ENCODE measurements around the gene FTCDNL1.

Gene FTCDNL1

GRCh38 chr2:199734651-199735050, 116.3 kb downstream of the FTCDNL1 start:
- H3K9me3 ChIP-seq (ENCODE audit: control extremely low read depth in 1 of 5, control insufficient read depth in 4 of 5, insufficient read depth in 2 of 5, low read depth in 1 of 5, low read length in 4 of 5), result no peaks in the 10 kb centered on the region
- ChIA-PET CTCF (interaction anchor here (1.3 to 1.5 kb wide), 3 partner anchors 9 to 29 kb away, joined by 4 read pairs; no protein-coding TSS in a partner anchor), POLR2A (no interaction called here)
- no peak for DNase-seq
- WGBS (ENCODE audit: insufficient coverage), result no CpG with 5 or more reads among the region's 1 CpG
- H3K4me3 ChIP-seq (ENCODE audit: control insufficient read depth in 1 of 7, extremely low read depth in 1 of 7, insufficient read depth in 4 of 7, low read depth in 2 of 7, low read length in 6 of 7), result no peak overlapping the region
- H3K36me3 ChIP-seq (ENCODE audit: control insufficient read depth in 4 of 4, insufficient read depth in 4 of 4, low read length in 3 of 4), result peaks cover 0 to 3% (median 0%) of the 10 kb centered on the region in 4 experiments
- no peaks in the 10 kb centered on the region for H3K27me3 ChIP-seq (replicated peaks in 2 of 5; ENCODE audit: control insufficient read depth in 4 of 5, insufficient read depth in 5 of 5, low read length in 4 of 5)
- H3K4me1 ChIP-seq (ENCODE audit: control extremely low read depth in 1 of 4, control insufficient read depth in 4 of 4, insufficient read depth in 4 of 4, low read length in 3 of 4), result peaks cover 20 to 30% (median 22%) of the 10 kb centered on the region in 4 experiments
- H3K27ac ChIP-seq (ENCODE audit: insufficient read depth in 1 of 2, low read depth in 1 of 2, low read length in 2 of 2, poor library complexity in 1 of 2, severe bottlenecking in 2 of 2), result no peak overlapping the region

- no peaks in the 10 kb centered on the region for H3K27me3 ChIP-seq (replicated peaks in 2 of 5; ENCODE audit: control insufficient read depth in 4 of 5, insufficient read depth in 5 of 5, low read length in 4 of 5)
- ChIA-PET POLR2A (no interaction called here), CTCF (interaction anchor here (1.3 kb wide), 1 partner anchor 29 kb away, joined by 4 read pairs; no protein-coding TSS in a partner anchor)
- H3K4me1 ChIP-seq (ENCODE audit: control extremely low read depth in 1 of 4, control insufficient read depth in 4 of 4, insufficient read depth in 4 of 4, low read length in 3 of 4), result peaks cover 13 to 24% (median 16%) of the 10 kb centered on the region in 4 experiments
- no peaks in the 10 kb centered on the region for H3K9me3 ChIP-seq (ENCODE audit: control extremely low read depth in 1 of 5, control insufficient read depth in 4 of 5, insufficient read depth in 2 of 5, low read depth in 1 of 5, low read length in 4 of 5)
- H3K4me3 ChIP-seq (ENCODE audit: control insufficient read depth in 1 of 7, extremely low read depth in 1 of 7, insufficient read depth in 4 of 7, low read depth in 2 of 7, low read length in 6 of 7), result no peak overlapping the region
- no peak overlapping the region for H3K27ac ChIP-seq (ENCODE audit: insufficient read depth in 1 of 2, low read depth in 1 of 2, low read length in 2 of 2, poor library complexity in 1 of 2, severe bottlenecking in 2 of 2)
- 86% methylated on average over 1 of the region's 2 CpGs for WGBS (ENCODE audit: insufficient coverage)
- no peak for DNase-seq
- H3K36me3 ChIP-seq (ENCODE audit: control insufficient read depth in 4 of 4, insufficient read depth in 4 of 4, low read length in 3 of 4), result peaks cover 0 to 3% (median 0%) of the 10 kb centered on the region in 4 experiments
Measured at GRCh38 chr2:199734011-199734410, 117.0 kb downstream of the FTCDNL1 start.

GRCh38 chr2:199727801-199728200, 123.2 kb downstream of the FTCDNL1 start:
- Histone ChIP-seq H3K27ac (ENCODE audit: insufficient read depth in 1 of 2, low read depth in 1 of 2, low read length in 2 of 2, poor library complexity in 1 of 2, severe bottlenecking in 2 of 2) (no peak overlapping the region), H3K36me3 (ENCODE audit: control insufficient read depth in 4 of 4, insufficient read depth in 4 of 4, low read length in 3 of 4) (no peaks in the 10 kb centered on the region), H3K27me3 (replicated peaks in 2 of 5; ENCODE audit: control insufficient read depth in 4 of 5, insufficient read depth in 5 of 5, low read length in 4 of 5) (no peaks in the 10 kb centered on the region), H3K9me3 (ENCODE audit: control extremely low read depth in 1 of 5, control insufficient read depth in 4 of 5, insufficient read depth in 2 of 5, low read depth in 1 of 5, low read length in 4 of 5) (peaks cover 0 to 4% (median 0%) of the 10 kb centered on the region in 5 experiments), H3K4me1 (ENCODE audit: control extremely low read depth in 1 of 4, control insufficient read depth in 4 of 4, insufficient read depth in 4 of 4, low read length in 3 of 4) (no peaks in the 10 kb centered on the region), H3K4me3 (ENCODE audit: control insufficient read depth in 1 of 7, extremely low read depth in 1 of 7, insufficient read depth in 4 of 7, low read depth in 2 of 7, low read length in 6 of 7) (no peak overlapping the region)
- 78% methylated on average over 1 of the region's 2 CpGs for WGBS (ENCODE audit: insufficient coverage)
- POLR2A ChIA-PET, result no interaction called here
- CTCF ChIA-PET, result interaction anchor here (3.0 kb wide), 1 partner anchor 11 kb away, joined by 21 read pairs; no protein-coding TSS in a partner anchor
- DNase-seq, result no peak

DNA sequence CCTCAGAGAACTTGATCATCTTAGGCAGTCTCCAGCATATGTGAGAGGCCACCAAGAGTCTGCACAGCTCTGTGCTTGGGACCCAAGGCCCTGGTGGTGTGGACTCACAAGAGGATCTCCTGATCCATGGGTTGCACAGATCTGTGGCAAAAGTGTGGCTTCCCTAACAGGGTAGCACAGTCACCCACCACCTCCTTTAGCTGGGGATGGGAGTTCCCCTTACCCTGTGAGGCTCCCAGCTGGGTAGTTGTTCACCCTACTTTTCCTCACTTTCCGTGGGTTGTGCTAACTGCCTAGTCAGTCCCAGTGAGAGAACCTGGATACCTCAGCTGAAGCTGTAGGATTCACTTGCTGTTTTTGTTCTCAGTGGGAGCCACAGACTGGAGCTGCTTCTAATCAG, 123.7 kb downstream of the FTCDNL1 start:
- Histone ChIP-seq H3K36me3 (ENCODE audit: control insufficient read depth in 4 of 4, insufficient read depth in 4 of 4, low read length in 3 of 4) (no peaks in the 10 kb centered on the region), H3K4me1 (ENCODE audit: control extremely low read depth in 1 of 4, control insufficient read depth in 4 of 4, insufficient read depth in 4 of 4, low read length in 3 of 4) (no peaks in the 10 kb centered on the region), H3K4me3 (ENCODE audit: control insufficient read depth in 1 of 7, extremely low read depth in 1 of 7, insufficient read depth in 4 of 7, low read depth in 2 of 7, low read length in 6 of 7) (no peak overlapping the region), H3K27me3 (replicated peaks in 2 of 5; ENCODE audit: control insufficient read depth in 4 of 5, insufficient read depth in 5 of 5, low read length in 4 of 5) (no peaks in the 10 kb centered on the region), H3K9me3 (ENCODE audit: control extremely low read depth in 1 of 5, control insufficient read depth in 4 of 5, insufficient read depth in 2 of 5, low read depth in 1 of 5, low read length in 4 of 5) (peaks cover 0 to 4% (median 0%) of the 10 kb centered on the region in 5 experiments), H3K27ac (ENCODE audit: insufficient read depth in 1 of 2, low read depth in 1 of 2, low read length in 2 of 2, poor library complexity in 1 of 2, severe bottlenecking in 2 of 2) (no peak overlapping the region)
- DNase-seq, result peak in 1 of 3 donors; percentile 18
- CTCF ChIA-PET, result interaction anchor here (3.0 kb wide), 1 partner anchor 11 kb away, joined by 21 read pairs; no protein-coding TSS in a partner anchor
- POLR2A ChIA-PET, result no interaction called here
- WGBS (ENCODE audit: insufficient coverage), result 100% methylated on average over 1 of the region's 1 CpG

GRCh38 chr2:199718074-199718473, 132.9 kb downstream of the FTCDNL1 start:
- ChIA-PET CTCF (no interaction called here), POLR2A (no interaction called here)
- Histone ChIP-seq H3K36me3 (ENCODE audit: control insufficient read depth in 4 of 4, insufficient read depth in 4 of 4, low read length in 3 of 4) (no peaks in the 10 kb centered on the region), H3K9me3 (ENCODE audit: control extremely low read depth in 1 of 5, control insufficient read depth in 4 of 5, insufficient read depth in 2 of 5, low read depth in 1 of 5, low read length in 4 of 5) (peaks cover 0 to 4% (median 0%) of the 10 kb centered on the region in 5 experiments), H3K27me3 (replicated peaks in 2 of 5; ENCODE audit: control insufficient read depth in 4 of 5, insufficient read depth in 5 of 5, low read length in 4 of 5) (no peaks in the 10 kb centered on the region), H3K4me1 (ENCODE audit: control extremely low read depth in 1 of 4, control insufficient read depth in 4 of 4, insufficient read depth in 4 of 4, low read length in 3 of 4) (peaks cover 0 to 10% (median 5%) of the 10 kb centered on the region in 4 experiments), H3K27ac (ENCODE audit: insufficient read depth in 1 of 2, low read depth in 1 of 2, low read length in 2 of 2, poor library complexity in 1 of 2, severe bottlenecking in 2 of 2) (no peak overlapping the region), H3K4me3 (ENCODE audit: control insufficient read depth in 1 of 7, extremely low read depth in 1 of 7, insufficient read depth in 4 of 7, low read depth in 2 of 7, low read length in 6 of 7) (no peak overlapping the region)
- DNase-seq, result no peak
- WGBS (ENCODE audit: insufficient coverage), result 100% methylated on average over 1 of the region's 4 CpGs

DNA sequence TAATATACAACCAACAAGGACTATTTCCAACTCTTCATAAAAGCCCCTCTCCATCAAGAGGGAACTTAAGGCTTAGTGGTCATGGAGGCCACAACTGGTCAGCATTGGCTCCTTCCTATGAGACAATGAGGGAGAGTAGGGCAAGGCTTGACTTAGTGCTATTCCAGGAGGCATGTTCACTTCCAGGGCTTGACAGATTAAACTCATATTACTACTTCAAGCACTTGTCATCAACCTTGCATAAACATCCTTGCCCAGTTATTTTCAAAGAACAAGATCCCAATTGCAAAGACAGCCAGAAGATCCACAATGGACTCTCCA, 133.4 kb downstream of the FTCDNL1 start:
- no peaks in the 10 kb centered on the region for H3K27me3 ChIP-seq (replicated peaks in 2 of 5; ENCODE audit: control insufficient read depth in 4 of 5, insufficient read depth in 5 of 5, low read length in 4 of 5)
- H3K4me3 ChIP-seq (ENCODE audit: control insufficient read depth in 1 of 7, extremely low read depth in 1 of 7, insufficient read depth in 4 of 7, low read depth in 2 of 7, low read length in 6 of 7), result no peak overlapping the region
- H3K4me1 ChIP-seq (ENCODE audit: control extremely low read depth in 1 of 4, control insufficient read depth in 4 of 4, insufficient read depth in 4 of 4, low read length in 3 of 4), result peaks cover 0 to 10% (median 5%) of the 10 kb centered on the region in 4 experiments
- no peaks in the 10 kb centered on the region for H3K36me3 ChIP-seq (ENCODE audit: control insufficient read depth in 4 of 4, insufficient read depth in 4 of 4, low read length in 3 of 4)
- no peak overlapping the region for H3K27ac ChIP-seq (ENCODE audit: insufficient read depth in 1 of 2, low read depth in 1 of 2, low read length in 2 of 2, poor library complexity in 1 of 2, severe bottlenecking in 2 of 2)
- no peak for DNase-seq
- H3K9me3 ChIP-seq (ENCODE audit: control extremely low read depth in 1 of 5, control insufficient read depth in 4 of 5, insufficient read depth in 2 of 5, low read depth in 1 of 5, low read length in 4 of 5), result peaks cover 0 to 4% (median 0%) of the 10 kb centered on the region in 5 experiments
- CTCF ChIA-PET, result no interaction called here
- POLR2A ChIA-PET, result no interaction called here

DNA sequence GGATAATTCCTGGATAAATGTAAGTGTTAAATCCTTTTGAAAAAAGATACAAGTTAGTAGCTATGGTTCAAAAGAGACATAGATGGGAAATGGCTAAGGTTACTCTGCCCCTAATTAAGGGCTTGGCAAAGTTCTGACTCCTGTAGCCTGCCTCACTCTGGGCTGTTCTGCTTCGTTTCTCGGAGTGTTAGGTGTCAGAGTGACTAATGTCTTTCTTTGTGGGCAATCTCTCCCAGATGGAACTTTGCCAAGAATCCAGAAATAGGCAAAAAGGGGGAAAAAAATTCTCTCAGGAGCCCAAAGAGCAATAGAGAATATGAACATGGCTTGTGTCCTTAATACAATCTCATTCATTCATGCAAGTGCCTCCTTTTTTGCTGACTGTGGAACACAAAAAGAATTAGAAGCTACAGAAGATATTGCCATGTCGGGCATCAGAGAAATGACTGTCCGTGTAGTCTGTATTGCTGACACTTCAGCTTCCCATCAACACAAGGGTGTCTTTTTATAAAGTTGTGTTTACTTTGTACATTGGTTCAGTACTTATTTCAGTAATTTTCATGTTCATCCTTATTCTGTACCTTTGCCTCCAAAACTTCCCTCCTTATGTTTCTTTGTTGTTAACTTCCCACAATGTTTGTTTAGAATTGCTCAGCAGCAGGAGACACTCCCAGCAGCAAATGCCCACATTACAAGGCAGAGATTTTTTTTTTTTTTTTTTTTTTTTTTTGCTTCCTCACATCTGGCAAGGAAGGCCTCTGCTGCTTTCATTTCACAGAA, 134.0 kb downstream of the FTCDNL1 start:
- CTCF ChIA-PET, result interaction anchor here (1.1 to 2.1 kb wide), 3 partner anchors 13 to 22 kb away, joined by 3 to 8 read pairs (median 6); no protein-coding TSS in a partner anchor
- Histone ChIP-seq H3K27me3 (replicated peaks in 2 of 5; ENCODE audit: control insufficient read depth in 4 of 5, insufficient read depth in 5 of 5, low read length in 4 of 5) (no peaks in the 10 kb centered on the region), H3K36me3 (ENCODE audit: control insufficient read depth in 4 of 4, insufficient read depth in 4 of 4, low read length in 3 of 4) (no peaks in the 10 kb centered on the region), H3K4me1 (ENCODE audit: control extremely low read depth in 1 of 4, control insufficient read depth in 4 of 4, insufficient read depth in 4 of 4, low read length in 3 of 4) (peaks cover 0 to 10% (median 5%) of the 10 kb centered on the region in 4 experiments), H3K4me3 (ENCODE audit: control insufficient read depth in 1 of 7, extremely low read depth in 1 of 7, insufficient read depth in 4 of 7, low read depth in 2 of 7, low read length in 6 of 7) (no peak overlapping the region), H3K27ac (ENCODE audit: insufficient read depth in 1 of 2, low read depth in 1 of 2, low read length in 2 of 2, poor library complexity in 1 of 2, severe bottlenecking in 2 of 2) (no peak overlapping the region), H3K9me3 (ENCODE audit: control extremely low read depth in 1 of 5, control insufficient read depth in 4 of 5, insufficient read depth in 2 of 5, low read depth in 1 of 5, low read length in 4 of 5) (peaks cover 0 to 4% (median 0%) of the 10 kb centered on the region in 5 experiments)
- POLR2A ChIA-PET, result no interaction called here
- peak in 2 of 3 donors; percentile 50 to 53 for DNase-seq
- WGBS (ENCODE audit: insufficient coverage), result no CpG with 5 or more reads among the region's 4 CpGs
